PC-9 (cell line): ENCODE data around the gene CFAP92. TPM values are rescaled to one million over a fixed set of nuclear protein-coding genes. Genes with fewer than 3 reads are reported as not detected.

ENCODE experiments used
- BruUV-seq: library from RNA; stranded (reverse); fragments of 400-500 nt; replicated peaks from 2 replicates; lab custom pipeline; 2021; lab: Mats Ljungman, UMichigan
- CTCF ChIA-PET: fragments of 300-600 bp; sonication (Branson Sonifier 250); formaldehyde crosslinking; loops from one replicate; lab custom pipeline; 2022; ENCODE audit warnings: antibody characterized with exemption; lab: Charles Lee
- POLR2A ChIA-PET: fragments of 300-600 bp; sonication (Branson Sonifier 250); formaldehyde crosslinking; loops from one replicate; lab custom pipeline; 2022; ENCODE audit warnings: antibody characterized with exemption; ENCODE audit not compliant: unreplicated experiment; lab: Charles Lee
- DNase-seq, 2 experiments: peaks; one replicate each; pipeline versions ENCODE4 v3.0.0 to v3.0.0-alpha.2; 2015 to 2022; ENCODE audit warnings: mixed read lengths in 1 of 2
- H2AFZ ChIP-seq: fragments of 200-600 bp; sonication (generic); 2 replicates; pipeline ENCODE4 v1.8.1; 2017; ENCODE audit warnings: antibody characterized with exemption
- H3F3A ChIP-seq: fragments of 200-600 bp; sonication (generic); 2 replicates; pipeline ENCODE4 v1.8.1; 2017; ENCODE audit warnings: antibody characterized with exemption, mild to moderate bottlenecking, low read depth; ENCODE audit not compliant: insufficient read depth
- H3K27ac ChIP-seq: fragments of 200-600 bp; sonication (generic); 2 replicates; pipeline ENCODE4 v1.6.1; 2016; ENCODE audit warnings: mixed run types
- H3K27me3 ChIP-seq: fragments of 200-600 bp; sonication (generic); 2 replicates; pipeline ENCODE4 v1.6.1; 2016; ENCODE audit warnings: low read depth, mixed run types; ENCODE audit not compliant: insufficient read depth
- H3K36me3 ChIP-seq: fragments of 200-600 bp; sonication (generic); 2 replicates; pipeline ENCODE4 v1.6.1; 2016; ENCODE audit warnings: low read depth, mixed run types
- H3K4me1 ChIP-seq: fragments of 200-600 bp; sonication (generic); replicated peaks from 2 replicates; pipeline ENCODE4 v1.6.1; 2016; ENCODE audit warnings: mixed run types; ENCODE audit not compliant: insufficient read depth
- H3K4me2 ChIP-seq: fragments of 200-600 bp; sonication (generic); 2 replicates; pipeline ENCODE4 v1.6.1; 2017; ENCODE audit warnings: mixed run types
- H3K4me3 ChIP-seq: fragments of 200-600 bp; sonication (generic); 2 replicates; pipeline ENCODE4 v1.6.1; 2016; ENCODE audit warnings: mixed run types
- H3K79me2 ChIP-seq: fragments of 200-600 bp; sonication (generic); 2 replicates; pipeline ENCODE4 v1.6.1; 2017; ENCODE audit warnings: low read depth, mixed run types
- H3K9me2 ChIP-seq: fragments of 200-600 bp; sonication (generic); 2 replicates; pipeline ENCODE4 v1.8.1; 2017; ENCODE audit warnings: mild to moderate bottlenecking; ENCODE audit not compliant: insufficient read depth
- H3K9me3 ChIP-seq: fragments of 200-600 bp; sonication (generic); 2 replicates; pipeline ENCODE4 v1.8.1; 2016; ENCODE audit warnings: low read depth; ENCODE audit not compliant: insufficient read depth
- H4K20me1 ChIP-seq: fragments of 200-600 bp; sonication (generic); 2 replicates; pipeline ENCODE4 v1.8.1; 2017; ENCODE audit not compliant: insufficient read depth
- EZH2 ChIP-seq: fragments of 200-600 bp; sonication (generic); IDR thresholded peaks from 2 replicates; pipeline ENCODE4 v1.8.0; 2017; ENCODE audit warnings: antibody characterized with exemption, low read depth
- intact Hi-C: fragments of 100-400 bp; cut with micrococcal nuclease; formaldehyde crosslinking; loops from one replicate; pipeline ENCODE4 v1.10.0; 2022; ENCODE audit not compliant: unreplicated experiment
- total RNA-seq: library from RNA; stranded (reverse); gene quantifications from 2 replicates; pipeline ENCODE4 v1.2.3, GENCODE V29; 2021
- TF ChIP-seq, protein P1 (sequence below): fragments of 200-600 bp; sonication (generic); conservative IDR thresholded peaks from 2 replicates; pipeline ENCODE4 v1.6.1; 2017; ENCODE audit warnings: mixed run types, antibody characterized with exemption, mild to moderate bottlenecking, moderate library complexity

CFAP92 gene
- total RNA-seq, 1 experiment from 2014 or later = 4.3 TPM

DNA sequence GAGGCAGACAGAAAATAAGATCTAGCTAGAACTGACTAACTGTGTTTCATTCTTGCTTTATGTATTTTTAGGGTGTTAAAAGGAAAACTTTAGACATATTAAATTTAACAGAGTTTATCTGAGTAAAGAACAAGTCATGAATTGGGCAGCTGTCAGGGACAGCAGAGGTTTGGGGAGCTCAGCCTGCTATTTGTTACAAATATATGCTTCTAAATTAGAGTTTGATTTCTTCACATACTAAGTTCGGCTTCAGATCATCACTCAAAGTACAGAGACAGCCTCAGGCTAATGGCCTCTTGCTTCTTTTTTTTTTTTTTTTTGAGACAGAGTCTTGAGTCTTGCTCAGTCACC, 29.1 kb upstream of the CFAP92 start:
- no peak for DNase-seq
- intact Hi-C loops = no loop called here

DNA sequence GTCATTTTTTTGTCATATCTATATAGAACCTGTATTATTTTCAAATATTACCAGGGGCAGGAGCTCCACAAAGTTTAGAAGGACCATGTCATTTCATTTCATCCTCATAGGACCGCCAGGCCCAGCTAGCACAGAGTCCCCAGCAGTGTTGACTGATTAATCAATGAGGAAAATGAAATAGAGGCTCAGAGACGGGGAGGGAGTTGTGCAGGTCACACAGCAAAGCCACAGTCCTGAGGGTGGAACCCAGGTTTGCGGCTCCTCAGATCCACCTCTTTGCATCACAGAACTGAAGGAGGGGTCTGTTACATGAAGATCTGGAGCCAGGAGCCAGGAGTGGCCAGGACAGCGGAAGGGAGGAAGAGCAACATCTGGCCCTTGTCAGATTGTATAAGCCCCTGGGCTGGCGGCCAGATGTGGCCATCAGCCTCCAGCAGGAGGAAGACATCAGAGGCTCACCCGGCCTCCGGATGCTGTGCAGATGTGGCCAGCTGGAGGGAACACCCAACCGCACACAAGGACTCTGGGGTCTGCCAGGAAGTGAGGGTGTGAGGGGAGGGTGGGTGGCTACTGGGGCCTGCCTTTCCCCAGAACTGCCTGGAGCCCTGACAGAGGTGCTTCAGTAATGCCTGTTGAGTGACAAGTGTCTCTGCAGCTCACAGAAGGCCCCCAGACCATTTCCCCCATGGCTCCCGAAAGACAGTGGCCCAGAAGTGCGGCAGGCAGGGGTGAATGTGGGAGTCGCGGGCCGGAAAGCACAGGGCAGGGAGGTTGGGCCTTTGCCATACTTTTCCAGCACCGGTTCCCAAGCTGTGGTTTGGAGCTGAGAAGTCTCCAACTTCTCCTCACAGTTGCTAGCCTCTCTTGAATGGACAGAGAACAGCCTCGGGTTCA, 28.5 kb upstream of the CFAP92 start:
- Histone ChIP-seq H3K79me2 (no peaks in the 10 kb centered on the region), H3K9me2 (no peaks in the 10 kb centered on the region), H3K9me3 (no peaks in the 10 kb centered on the region), H2AFZ (no peak overlapping the region), H3K4me2 (no peak overlapping the region), H3F3A (no peaks in the 10 kb centered on the region), H3K4me1 (0 out of 2 replicates have a peak, but pooled peaks cover 4% of the 10 kb centered on the region), H3K36me3 (no peaks in the 10 kb centered on the region), H3K4me3 (no peak overlapping the region), H3K27me3 (no peaks in the 10 kb centered on the region), H3K27ac (no peak overlapping the region), H4K20me1 (no peaks in the 10 kb centered on the region)
- ChIA-PET POLR2A (interaction anchor here (0.6 to 0.9 kb wide), 2 partner anchors 16 to 407 kb away, joined by 6 read pairs; no protein-coding TSS in a partner anchor), CTCF (interaction anchor here (0.6 to 0.7 kb wide), 2 partner anchors 52 to 267 kb away, joined by 5 to 6 read pairs; no protein-coding TSS in a partner anchor)
- DNase-seq = no peak
- TF ChIP-seq, protein P1, sequence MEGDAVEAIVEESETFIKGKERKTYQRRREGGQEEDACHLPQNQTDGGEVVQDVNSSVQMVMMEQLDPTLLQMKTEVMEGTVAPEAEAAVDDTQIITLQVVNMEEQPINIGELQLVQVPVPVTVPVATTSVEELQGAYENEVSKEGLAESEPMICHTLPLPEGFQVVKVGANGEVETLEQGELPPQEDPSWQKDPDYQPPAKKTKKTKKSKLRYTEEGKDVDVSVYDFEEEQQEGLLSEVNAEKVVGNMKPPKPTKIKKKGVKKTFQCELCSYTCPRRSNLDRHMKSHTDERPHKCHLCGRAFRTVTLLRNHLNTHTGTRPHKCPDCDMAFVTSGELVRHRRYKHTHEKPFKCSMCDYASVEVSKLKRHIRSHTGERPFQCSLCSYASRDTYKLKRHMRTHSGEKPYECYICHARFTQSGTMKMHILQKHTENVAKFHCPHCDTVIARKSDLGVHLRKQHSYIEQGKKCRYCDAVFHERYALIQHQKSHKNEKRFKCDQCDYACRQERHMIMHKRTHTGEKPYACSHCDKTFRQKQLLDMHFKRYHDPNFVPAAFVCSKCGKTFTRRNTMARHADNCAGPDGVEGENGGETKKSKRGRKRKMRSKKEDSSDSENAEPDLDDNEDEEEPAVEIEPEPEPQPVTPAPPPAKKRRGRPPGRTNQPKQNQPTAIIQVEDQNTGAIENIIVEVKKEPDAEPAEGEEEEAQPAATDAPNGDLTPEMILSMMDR = no peak
- no peak for TF ChIP-seq EZH2
- intact Hi-C loops = no loop called here
- BruUV-seq = no TSS peak

More for the DNA sequence above, 29.1 kb upstream of the CFAP92 start:
- Histone ChIP-seq H3K4me2 (no peak overlapping the region), H3F3A (no peaks in the 10 kb centered on the region), H3K9me2 (no peaks in the 10 kb centered on the region), H3K4me3 (no peak overlapping the region), H2AFZ (no peak overlapping the region), H3K79me2 (no peaks in the 10 kb centered on the region), H3K36me3 (no peaks in the 10 kb centered on the region), H3K27ac (no peak overlapping the region), H3K27me3 (no peaks in the 10 kb centered on the region), H3K9me3 (no peaks in the 10 kb centered on the region), H4K20me1 (no peaks in the 10 kb centered on the region), H3K4me1 (0 out of 2 replicates have a peak, but pooled peaks cover 4% of the 10 kb centered on the region)
- ChIA-PET CTCF (no interaction called here), POLR2A (interaction anchor here (0.9 kb wide), 1 partner anchor 15 kb away, joined by 6 read pairs; no protein-coding TSS in a partner anchor)
- BruUV-seq = no TSS peak
- no peak for TF ChIP-seq EZH2
- TF ChIP-seq, protein P1 = no peak

DNA sequence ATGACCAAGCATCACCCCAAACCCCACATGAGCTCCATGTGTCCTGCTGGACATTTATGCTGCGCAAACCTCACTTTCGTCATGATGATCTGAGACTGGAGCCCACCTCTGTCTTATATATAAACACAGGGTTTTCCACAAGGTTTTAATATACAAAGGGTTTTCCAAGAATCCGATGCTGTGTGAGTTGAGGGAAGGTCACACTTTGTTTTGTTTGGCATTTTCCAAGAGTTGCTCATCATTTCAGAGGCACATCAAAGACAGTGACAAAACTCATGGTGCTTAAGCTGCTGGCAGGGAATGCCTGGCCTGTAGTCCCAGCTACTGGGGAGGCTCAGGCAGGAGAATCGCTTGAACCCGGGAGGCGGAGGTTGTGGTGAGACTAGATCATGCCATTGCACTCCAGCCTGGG, 27.3 kb upstream of the CFAP92 start:
- DNase-seq = no peak
- Histone ChIP-seq H3K36me3 (no peaks in the 10 kb centered on the region), H2AFZ (no peak overlapping the region), H3F3A (no peaks in the 10 kb centered on the region), H3K9me3 (no peaks in the 10 kb centered on the region), H3K27me3 (no peaks in the 10 kb centered on the region), H4K20me1 (no peaks in the 10 kb centered on the region), H3K79me2 (no peaks in the 10 kb centered on the region), H3K4me3 (no peak overlapping the region), H3K9me2 (no peaks in the 10 kb centered on the region), H3K27ac (no peak overlapping the region), H3K4me1 (peaks cover 6% of the 10 kb centered on the region), H3K4me2 (no peak overlapping the region)
- intact Hi-C loops = no loop called here
- POLR2A ChIA-PET = no interaction called here
- CTCF ChIA-PET = interaction anchor here (0.7 kb wide), 1 partner anchor 51 kb away, joined by 5 read pairs; no protein-coding TSS in a partner anchor
- TF ChIP-seq, protein P1 = no peak
- BruUV-seq = no TSS peak
